Left lung (tissue), 10 donors: ENCODE measurements around the gene CDH22. TPM values are rescaled to one million over a fixed set of nuclear protein-coding genes. Genes with fewer than 3 reads are reported as not detected.

ENCODE experiments used
- ATAC-seq: fragments of 200-7000 bp; cut with Tn5 transposase; one replicate; pipeline ENCODE4 v1.9.1; 2020; ENCODE audit warnings: moderate library complexity
- DNase-seq, 4 donors: peaks; one replicate each; pipeline ENCODE4 v3.0.0-alpha.2; 2013 to 2020
- H3K27ac ChIP-seq, 2 donors: fragments of 200-600 bp; sonication (generic) in 1 of 2; one replicate each; pipeline versions ENCODE4 v1.5.0 to v1.8.0; 2020 to 2021
- H3K27me3 ChIP-seq, 2 donors: fragments of 200-600 bp; sonication (generic) in 1 of 2; one replicate each; pipeline versions ENCODE4 v1.5.0 to v1.8.0; 2020 to 2021
- H3K36me3 ChIP-seq, 2 donors: fragments of 200-600 bp; sonication (generic) in 1 of 2; one replicate each; pipeline versions ENCODE4 v1.5.0 to v1.8.0; 2020 to 2021
- H3K4me1 ChIP-seq, 2 donors: fragments of 200-600 bp; one replicate each; pipeline ENCODE4 v1.8.0; 2021
- H3K4me3 ChIP-seq, 2 donors: fragments of 200-600 bp; sonication (generic) in 1 of 2; one replicate each; pipeline versions ENCODE4 v1.5.0 to v1.8.0; 2020 to 2021; ENCODE audit warnings: mild to moderate bottlenecking in 1 of 2
- H3K9me3 ChIP-seq, 2 donors: fragments of 200-600 bp; sonication (generic) in 1 of 2; one replicate each; pipeline versions ENCODE4 v1.5.0 to v1.8.0; 2020 to 2021
- CTCF ChIP-seq, 2 donors: fragments of 200-600 bp; sonication (generic) in 1 of 2; IDR thresholded peaks; one replicate each; pipeline versions ENCODE4 v1.5.0 to v1.8.0; 2021; ENCODE audit warnings: antibody characterized with exemption in 2 of 2
- intact Hi-C, 2 donors: fragments of 100-400 bp; cut with DNase I; formaldehyde crosslinking; loops; one replicate each; pipeline versions ENCODE4 v1.11.2 to v1.14.2; 2022
- polyA plus RNA-seq, 6 donors: library from polyadenylated mRNA; unstranded; fragments of 120-200 nt; gene quantifications; one replicate each; pipeline ENCODE4 v1.2.1, GENCODE V29; 2013; ENCODE audit not compliant: insufficient read length in 6 of 6
- total RNA-seq, 2 donors: library from RNA; stranded (reverse); fragmentation: NEBNext Ultra II Directional; extraction: Animal tissue kit (Norgen Biotek cat#: 25700); gene quantifications; one replicate each; pipeline ENCODE4 v1.2.1, GENCODE V29; 2021
- donor health status: DM: no; HTN: yes; CAD: no.
- donor health status: DM: no; HTN: no; CAD: no.

CDH22 gene
- total and polyA plus RNA-seq, 8 donors: 0.06 to 0.26 (median 0.08) TPM; not detected in 2

GRCh38 chr20:46304361-46304760 is 3.9 kb downstream of the CDH22 start:
- no peaks in the 10 kb centered on the region for H3K36me3 ChIP-seq
- TF ChIP-seq CTCF (IDR thresholded peaks at IDR 0.05): no peak
- peaks cover 6 to 23% of the 10 kb centered on the region in 2 donors for H3K4me1 ChIP-seq
- H3K4me3 ChIP-seq: no peak overlapping the region
- peaks cover 35 to 99% of the 10 kb centered on the region in 2 donors for H3K27me3 ChIP-seq
- intact Hi-C loops: no loop called here
- H3K9me3 ChIP-seq: no peaks in the 10 kb centered on the region
- no peak for ATAC-seq
- DNase-seq: no peak
- H3K27ac ChIP-seq: no peak overlapping the region

DNA sequence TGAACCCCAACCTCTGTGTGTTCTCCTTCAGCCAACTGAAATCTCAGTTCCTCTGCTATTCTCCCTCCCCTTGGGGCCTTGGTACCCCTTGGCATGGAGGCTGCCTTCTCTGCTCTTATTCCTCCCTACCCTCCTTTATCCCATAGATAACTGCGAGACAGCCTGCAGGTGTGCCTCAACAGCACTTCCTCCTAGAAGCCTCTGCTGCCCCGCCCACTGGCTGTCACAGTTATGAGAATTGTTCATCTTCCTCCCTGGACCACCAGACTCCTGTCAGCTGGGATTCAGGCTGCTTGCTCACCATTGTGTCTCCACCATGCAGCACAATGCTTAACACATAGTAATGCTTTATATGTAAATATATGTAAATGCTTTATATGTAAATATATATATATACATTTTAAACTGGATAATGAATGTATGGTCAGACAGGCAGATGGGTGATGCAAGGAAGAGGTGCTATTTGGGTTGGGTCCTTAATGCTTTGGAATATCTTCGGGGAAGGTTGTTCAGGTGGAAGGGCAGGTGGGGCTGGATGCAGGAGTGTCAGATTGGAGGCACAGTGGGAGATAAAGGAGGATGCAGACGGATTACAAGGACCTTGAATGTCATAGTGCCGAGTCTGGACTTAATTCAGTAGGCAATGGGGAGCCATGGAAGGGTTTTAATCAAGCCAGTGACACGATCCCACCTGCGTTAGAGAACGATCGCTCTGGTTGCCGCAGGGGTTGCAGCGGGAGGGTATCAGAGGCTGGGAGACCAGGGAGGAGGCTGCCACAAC is 4.9 kb downstream of the CDH22 start:
- no peak for TF ChIP-seq CTCF (IDR thresholded peaks at IDR 0.05)
- intact Hi-C loops: no loop called here
- Histone ChIP-seq H3K36me3 (no peaks in the 10 kb centered on the region), H3K4me3 (no peak overlapping the region), H3K27ac (no peak overlapping the region), H3K9me3 (no peaks in the 10 kb centered on the region), H3K27me3 (peaks cover 25 to 97% of the 10 kb centered on the region in 2 donors), H3K4me1 (peaks cover 6 to 17% of the 10 kb centered on the region in 2 donors)
- ATAC-seq: no peak
- no peak for DNase-seq

DNA sequence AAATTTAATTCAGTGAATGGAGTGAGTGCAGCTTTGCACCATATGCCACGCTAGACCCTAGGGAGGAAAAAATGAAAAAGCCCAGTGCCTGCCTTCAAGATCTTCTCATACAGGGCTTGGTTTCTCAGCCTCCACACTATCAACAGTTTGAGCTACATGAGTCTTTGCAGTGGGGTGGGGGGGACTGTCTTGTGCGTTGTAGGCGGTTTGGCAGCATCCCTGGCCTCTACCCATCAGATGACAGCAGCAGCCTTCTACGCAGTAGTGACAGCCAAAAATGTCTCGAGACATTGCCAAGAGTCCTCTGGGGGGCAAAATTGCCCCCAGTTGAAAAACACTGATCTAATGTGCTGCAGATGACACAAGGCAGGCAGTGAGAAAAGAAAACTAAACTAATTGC is 6.2 kb downstream of the CDH22 start:
- H3K27me3 ChIP-seq: peaks cover 12 to 96% of the 10 kb centered on the region in 2 donors

GRCh38 chr20:46300281-46300680 is 8.0 kb downstream of the CDH22 start:
- H3K27ac ChIP-seq: no peak overlapping the region
- intact Hi-C loops: no loop called here
- H3K36me3 ChIP-seq: no peaks in the 10 kb centered on the region
- no peaks in the 10 kb centered on the region for H3K9me3 ChIP-seq
- TF ChIP-seq CTCF (IDR thresholded peaks at IDR 0.05): no peak
- no peak for ATAC-seq
- no peak for DNase-seq
- peaks cover 0 to 96% of the 10 kb centered on the region in 2 donors for H3K27me3 ChIP-seq
- no peaks in the 10 kb centered on the region for H3K4me1 ChIP-seq
- no peak overlapping the region for H3K4me3 ChIP-seq

More for the DNA sequence above, 6.2 kb downstream of the CDH22 start:
- TF ChIP-seq CTCF (IDR thresholded peaks at IDR 0.05): no peak
- no peaks in the 10 kb centered on the region for H3K36me3 ChIP-seq
- H3K27ac ChIP-seq: no peak overlapping the region
- H3K4me3 ChIP-seq: no peak overlapping the region
- DNase-seq (no peak), ATAC-seq (no peak)
- H3K9me3 ChIP-seq: no peaks in the 10 kb centered on the region
- intact Hi-C loops: no loop called here
- peaks cover under 1 to 4% of the 10 kb centered on the region in 2 donors for H3K4me1 ChIP-seq

- Histone ChIP-seq H3K4me1 (no peaks in the 10 kb centered on the region), H3K36me3 (no peaks in the 10 kb centered on the region), H3K27ac (no peak overlapping the region), H3K9me3 (no peaks in the 10 kb centered on the region), H3K4me3 (no peak overlapping the region), H3K27me3 (peaks cover 0 to 96% of the 10 kb centered on the region in 2 donors)
- intact Hi-C loops: no loop called here
- no peak for DNase-seq
- TF ChIP-seq CTCF (IDR thresholded peaks at IDR 0.05): no peak
- no peak for ATAC-seq
Observed at GRCh38 chr20:46299078-46299477, 9.2 kb downstream of the CDH22 start.
